GM23338 (cell line): ENCODE results near the gene RGS6. TPM values are rescaled to one million over a fixed set of nuclear protein-coding genes. Genes with fewer than 3 reads are reported as not detected.

ENCODE experiments used
- ATAC-seq: fragments of 200-7000 bp; cut with Tn5 transposase; 3 replicates; pipeline ENCODE4 v1.9.1; 2020
- DNase-seq: peaks from one replicate; pipeline ENCODE4 v3.0.0-alpha.2; 2015; ENCODE audit warnings: low spot score
- H2AFZ ChIP-seq: fragments of 200-600 bp; sonication (generic); 2 replicates; pipeline ENCODE4 v1.8.0; 2016; ENCODE audit warnings: antibody characterized with exemption, mild to moderate bottlenecking, moderate library complexity
- H3F3A ChIP-seq: fragments of 200-600 bp; sonication (generic); replicated peaks from 2 replicates; pipeline ENCODE4 v1.8.0; 2017; ENCODE audit warnings: antibody characterized with exemption, mixed run types, low read depth
- H3K27ac ChIP-seq: fragments of 200-600 bp; sonication (generic); 2 replicates; pipeline ENCODE4 v1.6.1; 2016; ENCODE audit warnings: low read depth
- H3K27me3 ChIP-seq: fragments of 200-600 bp; sonication (generic); 2 replicates; pipeline ENCODE4 v1.8.0; 2016; ENCODE audit warnings: mild to moderate bottlenecking, mixed run types, moderate library complexity; ENCODE audit not compliant: insufficient read depth
- H3K36me3 ChIP-seq: fragments of 200-600 bp; sonication (generic); 2 replicates; pipeline ENCODE4 v1.8.0; 2016; ENCODE audit warnings: mild to moderate bottlenecking; ENCODE audit not compliant: insufficient read depth
- H3K4me1 ChIP-seq: fragments of 200-600 bp; sonication (generic); 2 replicates; pipeline ENCODE4 v1.8.0; 2016; ENCODE audit warnings: mild to moderate bottlenecking, moderate library complexity; ENCODE audit not compliant: insufficient read depth
- H3K4me2 ChIP-seq: fragments of 200-600 bp; sonication (generic); 2 replicates; pipeline ENCODE4 v1.7.1; 2017; ENCODE audit warnings: mixed run types
- H3K4me3 ChIP-seq: fragments of 200-600 bp; sonication (generic); 2 replicates; pipeline ENCODE4 v1.6.1; 2016; ENCODE audit warnings: mixed run types
- H3K79me2 ChIP-seq: fragments of 200-600 bp; sonication (generic); replicated peaks from 2 replicates; pipeline ENCODE4 v1.8.0; 2017; ENCODE audit warnings: mild to moderate bottlenecking; ENCODE audit not compliant: insufficient read depth
- H3K9me2 ChIP-seq: fragments of 200-600 bp; sonication (generic); 2 replicates; pipeline ENCODE4 v1.8.0; 2017; ENCODE audit not compliant: insufficient read depth
- H4K20me1 ChIP-seq: fragments of 200-600 bp; sonication (generic); replicated peaks from 2 replicates; pipeline ENCODE4 v1.8.0; 2017; ENCODE audit warnings: mild to moderate bottlenecking; ENCODE audit not compliant: insufficient read depth
- H3K27ac Mint-ChIP-seq: 2 replicates; pipeline ENCODE4 v1.8.0; 2020; ENCODE audit warnings: inconsistent platforms, mild to moderate bottlenecking, moderate library complexity, mixed read lengths
- H3K27me3 Mint-ChIP-seq: 3 replicates; pipeline ENCODE4 v1.8.0; 2022; ENCODE audit warnings: low read depth, mild to moderate bottlenecking, moderate library complexity, mixed read lengths, inconsistent platforms; ENCODE audit not compliant: insufficient read depth, poor library complexity
- H3K36me3 Mint-ChIP-seq: 3 replicates; pipeline ENCODE4 v1.8.0; 2021; ENCODE audit warnings: low read depth, mild to moderate bottlenecking, inconsistent platforms, moderate library complexity, mixed read lengths
- H3K4me1 Mint-ChIP-seq: 3 replicates; pipeline ENCODE4 v1.8.0; 2020; ENCODE audit warnings: mild to moderate bottlenecking, inconsistent platforms, mixed read lengths
- H3K4me3 Mint-ChIP-seq: 3 replicates; pipeline ENCODE4 v1.8.0; 2021; ENCODE audit warnings: moderate library complexity, mild to moderate bottlenecking, inconsistent platforms, mixed read lengths
- H3K9me3 Mint-ChIP-seq: 3 replicates; pipeline ENCODE4 v1.8.0; 2020; ENCODE audit warnings: moderate library complexity, mild to moderate bottlenecking, inconsistent platforms, mixed read lengths
- CREB1 ChIP-seq: fragments of 250-450 bp; sonication (Bioruptor Pico); IDR thresholded peaks from 2 replicates; pipeline ENCODE4 v1.5.0; 2020; ENCODE audit warnings: low read depth, mild to moderate bottlenecking, moderate library complexity
- EZH2 ChIP-seq: fragments of 200-600 bp; sonication (generic); IDR thresholded peaks from one replicate; pipeline ENCODE4 v1.8.0; 2017; ENCODE audit warnings: antibody characterized with exemption, mild to moderate bottlenecking, low read depth; ENCODE audit not compliant: unreplicated experiment
- EZH2phosphoT487 ChIP-seq: fragments of 200-600 bp; sonication (generic); IDR thresholded peaks from one replicate; pipeline ENCODE4 v1.8.1; 2018; ENCODE audit warnings: antibody characterized with exemption; ENCODE audit not compliant: unreplicated experiment
- JUNB ChIP-seq: IDR thresholded peaks from one replicate; pipeline ENCODE4 v1.6.1; 2016; ENCODE audit warnings: antibody characterized with exemption; ENCODE audit not compliant: unreplicated experiment
- NANOG ChIP-seq: IDR thresholded peaks from 2 replicates; pipeline ENCODE4 v1.6.1; 2016; ENCODE audit warnings: antibody characterized with exemption, borderline replicate concordance
- POLR2AphosphoS5 ChIP-seq: IDR thresholded peaks from 2 replicates; pipeline ENCODE4 v1.6.1; 2016; ENCODE audit warnings: antibody characterized with exemption, low read depth
- STAT1 ChIP-seq: IDR thresholded peaks from one replicate; pipeline ENCODE4 v1.6.1; 2016; ENCODE audit warnings: antibody characterized with exemption; ENCODE audit not compliant: unreplicated experiment
- ZNF114 ChIP-seq: fragments of 250-450 bp; sonication (Bioruptor Pico); IDR thresholded peaks from 2 replicates; pipeline ENCODE4 v1.5.0; 2020; ENCODE audit warnings: mild to moderate bottlenecking, moderate library complexity
- ZNF331 ChIP-seq: fragments of 250-450 bp; sonication (Bioruptor Pico); IDR thresholded peaks from 2 replicates; pipeline ENCODE4 v1.5.0; 2020; ENCODE audit warnings: low read depth, mild to moderate bottlenecking, moderate library complexity
- polyA plus RNA-seq: library from polyadenylated mRNA; unstranded; fragments of >200 nt; fragmentation: Nextera tagmentation; extraction: Ambion mirVana; gene quantifications from 2 replicates; pipeline ENCODE4 v1.2.1, GENCODE V29; 2016
- total RNA-seq: library from RNA; depleted of rRNA; stranded (reverse); fragments of >200 nt; shearing (Covaris generic); gene quantifications from 2 replicates; pipeline ENCODE4 v1.2.3, GENCODE V29; 2014
- TF ChIP-seq, protein P1 (sequence below): IDR thresholded peaks from 2 replicates; pipeline ENCODE4 v1.6.1; 2016; ENCODE audit warnings: antibody characterized with exemption
- TF ChIP-seq, protein P2 (sequence below), 2 experiments: fragments of 200-600 bp in 1 of 2; sonication (generic) in 1 of 2; conservative IDR thresholded peaks; 2 replicates each; pipeline versions ENCODE4 v1.5.1 to v1.6.1; 2016 to 2017; ENCODE audit warnings: antibody characterized with exemption in 2 of 2, low read depth in 2 of 2, mild to moderate bottlenecking in 2 of 2, moderate library complexity in 1 of 2
- TF ChIP-seq, protein P3 (sequence below): IDR thresholded peaks from one replicate; pipeline ENCODE4 v1.6.1; 2018; ENCODE audit warnings: antibody characterized with exemption; ENCODE audit not compliant: unreplicated experiment

The RGS6 gene
- total and polyA plus RNA-seq, 2 experiments from 2014 or later = 0.66 to 0.83 TPM

DNA sequence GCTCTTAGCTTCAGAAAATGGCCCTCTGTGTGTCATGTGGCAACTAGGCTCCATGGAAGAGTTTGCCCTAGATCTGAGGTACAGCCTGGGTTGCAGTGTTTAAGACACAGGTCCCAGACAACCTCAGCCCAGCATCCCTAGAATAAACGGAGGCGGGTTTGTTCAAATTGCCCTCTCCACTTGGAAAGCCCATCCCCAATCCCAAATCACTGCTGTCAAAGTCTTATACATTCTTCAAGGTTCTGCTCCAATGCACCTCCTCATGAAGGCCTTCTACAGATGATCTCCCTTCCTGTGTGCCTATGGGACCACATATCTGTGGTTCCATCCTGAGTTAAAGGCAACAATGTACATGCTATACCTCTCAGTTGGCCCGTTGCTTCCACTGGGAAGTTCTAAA lies 671.9 kb downstream of the RGS6 start:
- Histone ChIP-seq H2AFZ (no peak overlapping the region), H3K27me3 (no peaks in the 10 kb centered on the region), H3K27ac (no peak overlapping the region), H3K36me3 (no peaks in the 10 kb centered on the region), H3K9me2 (peaks cover 10% of the 10 kb centered on the region; the same call in 1 of the 2 replicates), H3K4me2 (no peak overlapping the region), H3K79me2 (no peaks in the 10 kb centered on the region), H3K4me3 (no peak overlapping the region), H3F3A (no peaks in the 10 kb centered on the region), H3K4me1 (no peaks in the 10 kb centered on the region; the same call in 1 of the 2 replicates), H4K20me1 (no peaks in the 10 kb centered on the region)
- H3K36me3 Mint-ChIP-seq = no peaks in the 10 kb centered on the region
- peaks cover 28% of the 10 kb centered on the region for H3K4me1 Mint-ChIP-seq
- no peaks in the 10 kb centered on the region for H3K9me3 Mint-ChIP-seq
- no peak for DNase-seq
- no peak overlapping the region for H3K27ac Mint-ChIP-seq
- TF ChIP-seq EZH2phosphoT487 = no peak
- no peak for TF ChIP-seq ZNF114 (CRISPR knock-in tag)
- no peak for TF ChIP-seq ZNF331 (CRISPR knock-in tag)
- no peak for TF ChIP-seq CREB1 (CRISPR knock-in tag)
- TF ChIP-seq, protein P1, sequence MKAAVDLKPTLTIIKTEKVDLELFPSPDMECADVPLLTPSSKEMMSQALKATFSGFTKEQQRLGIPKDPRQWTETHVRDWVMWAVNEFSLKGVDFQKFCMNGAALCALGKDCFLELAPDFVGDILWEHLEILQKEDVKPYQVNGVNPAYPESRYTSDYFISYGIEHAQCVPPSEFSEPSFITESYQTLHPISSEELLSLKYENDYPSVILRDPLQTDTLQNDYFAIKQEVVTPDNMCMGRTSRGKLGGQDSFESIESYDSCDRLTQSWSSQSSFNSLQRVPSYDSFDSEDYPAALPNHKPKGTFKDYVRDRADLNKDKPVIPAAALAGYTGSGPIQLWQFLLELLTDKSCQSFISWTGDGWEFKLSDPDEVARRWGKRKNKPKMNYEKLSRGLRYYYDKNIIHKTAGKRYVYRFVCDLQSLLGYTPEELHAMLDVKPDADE = no peak
- ATAC-seq = no peak
- H3K27me3 Mint-ChIP-seq = peaks cover 7% of the 10 kb centered on the region
- H3K4me3 Mint-ChIP-seq = no peak overlapping the region

DNA sequence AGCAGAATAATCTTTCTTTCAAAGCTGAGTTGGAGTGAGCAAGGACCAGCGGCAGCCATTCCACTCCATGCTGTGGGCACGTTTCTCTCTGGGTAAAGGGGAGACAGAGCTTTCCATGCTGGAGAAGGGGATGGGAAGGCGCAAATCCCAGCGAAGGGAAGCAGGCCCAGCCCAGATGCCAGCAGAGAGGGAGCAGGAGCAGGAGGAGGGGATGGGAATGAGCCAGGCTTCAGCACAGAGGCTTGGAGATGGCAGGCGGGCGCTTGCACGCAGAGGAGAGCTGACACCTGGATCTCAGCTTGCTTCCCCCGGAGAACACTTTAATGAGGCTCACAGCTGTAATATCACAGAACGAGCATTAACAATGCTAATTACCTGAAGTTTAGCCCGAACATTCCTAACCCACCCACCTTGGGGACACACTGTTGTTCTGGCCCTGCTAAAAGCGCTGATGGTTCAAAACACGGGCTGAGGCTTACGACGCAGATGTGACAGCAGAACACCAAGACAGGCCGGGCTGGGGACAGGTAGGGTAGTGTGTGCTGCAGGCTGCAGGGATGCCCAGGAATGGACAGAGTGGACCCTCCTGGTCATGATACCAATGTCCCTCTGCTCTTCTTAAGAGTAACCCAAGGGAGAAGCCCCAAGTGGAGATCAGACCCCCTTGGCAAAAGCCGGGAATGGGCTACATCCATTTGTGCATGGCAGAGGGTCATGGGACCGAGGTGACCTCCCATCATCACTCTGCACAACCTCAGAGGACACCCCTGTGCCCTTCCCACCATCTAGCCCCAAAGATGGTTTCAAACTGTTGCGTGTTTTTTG lies 673.1 kb downstream of the RGS6 start:
- H3K27ac Mint-ChIP-seq = no peak overlapping the region
- no peak overlapping the region for H2AFZ ChIP-seq

DNA sequence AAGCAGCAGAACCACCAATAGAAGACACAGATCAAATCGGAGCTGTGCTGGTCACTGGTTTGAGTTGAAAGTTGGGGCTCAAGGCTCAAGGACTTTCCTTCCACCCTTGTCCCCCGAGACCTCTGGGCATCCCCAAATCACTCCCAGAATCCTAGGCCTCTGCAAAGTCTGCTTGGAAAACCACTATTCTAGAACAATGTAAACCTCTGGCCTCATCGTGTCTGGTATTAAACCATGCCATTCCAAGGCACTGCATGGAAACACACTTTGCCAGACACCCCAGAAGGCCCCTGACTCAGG lies 673.6 kb downstream of the RGS6 start:
- no peak for ATAC-seq

More for the DNA sequence above, 673.1 kb downstream of the RGS6 start:
- TF ChIP-seq CREB1 (CRISPR knock-in tag) = no peak
- TF ChIP-seq ZNF331 (CRISPR knock-in tag) = no peak
- no peak for TF ChIP-seq ZNF114 (CRISPR knock-in tag)
- no peak for TF ChIP-seq STAT1
- Mint-ChIP-seq H3K9me3 (no peaks in the 10 kb centered on the region), H3K4me3 (no peak overlapping the region), H3K27me3 (peaks cover 4% of the 10 kb centered on the region), H3K36me3 (no peaks in the 10 kb centered on the region), H3K4me1 (peaks cover 24% of the 10 kb centered on the region)
- Histone ChIP-seq H3K27me3 (no peaks in the 10 kb centered on the region), H3K9me2 (peaks cover 10% of the 10 kb centered on the region; the same call in 1 of the 2 replicates), H3F3A (no peaks in the 10 kb centered on the region), H3K4me1 (no peaks in the 10 kb centered on the region; the same call in 1 of the 2 replicates), H3K4me3 (no peak overlapping the region), H3K36me3 (no peaks in the 10 kb centered on the region), H3K79me2 (no peaks in the 10 kb centered on the region), H3K27ac (no peak overlapping the region), H3K4me2 (no peak overlapping the region), H4K20me1 (no peaks in the 10 kb centered on the region)
- ATAC-seq (no peak), DNase-seq (no peak)

More for the DNA sequence above, 673.6 kb downstream of the RGS6 start:
- Histone ChIP-seq H3K27ac (no peak overlapping the region), H3K79me2 (no peaks in the 10 kb centered on the region), H3K27me3 (no peaks in the 10 kb centered on the region), H4K20me1 (no peaks in the 10 kb centered on the region), H3F3A (no peaks in the 10 kb centered on the region), H3K4me3 (no peak overlapping the region), H3K36me3 (no peaks in the 10 kb centered on the region), H3K4me2 (no peak overlapping the region), H2AFZ (no peak overlapping the region), H3K4me1 (no peaks in the 10 kb centered on the region), H3K9me2 (peaks cover 10% of the 10 kb centered on the region; the same call in 1 of the 2 replicates)
- H3K36me3 Mint-ChIP-seq = no peaks in the 10 kb centered on the region
- no peak overlapping the region for H3K27ac Mint-ChIP-seq
- no peaks in the 10 kb centered on the region for H3K9me3 Mint-ChIP-seq
- no peak overlapping the region for H3K4me3 Mint-ChIP-seq
- TF ChIP-seq ZNF114 (CRISPR knock-in tag) (no peak), EZH2 (no peak), NANOG (no peak), EZH2phosphoT487 (no peak), JUNB (no peak), POLR2AphosphoS5 (no peak), CREB1 (CRISPR knock-in tag) (no peak), ZNF331 (CRISPR knock-in tag) (no peak), STAT1 (no peak)
- TF ChIP-seq, protein P2, sequence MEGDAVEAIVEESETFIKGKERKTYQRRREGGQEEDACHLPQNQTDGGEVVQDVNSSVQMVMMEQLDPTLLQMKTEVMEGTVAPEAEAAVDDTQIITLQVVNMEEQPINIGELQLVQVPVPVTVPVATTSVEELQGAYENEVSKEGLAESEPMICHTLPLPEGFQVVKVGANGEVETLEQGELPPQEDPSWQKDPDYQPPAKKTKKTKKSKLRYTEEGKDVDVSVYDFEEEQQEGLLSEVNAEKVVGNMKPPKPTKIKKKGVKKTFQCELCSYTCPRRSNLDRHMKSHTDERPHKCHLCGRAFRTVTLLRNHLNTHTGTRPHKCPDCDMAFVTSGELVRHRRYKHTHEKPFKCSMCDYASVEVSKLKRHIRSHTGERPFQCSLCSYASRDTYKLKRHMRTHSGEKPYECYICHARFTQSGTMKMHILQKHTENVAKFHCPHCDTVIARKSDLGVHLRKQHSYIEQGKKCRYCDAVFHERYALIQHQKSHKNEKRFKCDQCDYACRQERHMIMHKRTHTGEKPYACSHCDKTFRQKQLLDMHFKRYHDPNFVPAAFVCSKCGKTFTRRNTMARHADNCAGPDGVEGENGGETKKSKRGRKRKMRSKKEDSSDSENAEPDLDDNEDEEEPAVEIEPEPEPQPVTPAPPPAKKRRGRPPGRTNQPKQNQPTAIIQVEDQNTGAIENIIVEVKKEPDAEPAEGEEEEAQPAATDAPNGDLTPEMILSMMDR (conservative IDR thresholded peaks at IDR 0.05; ENCODE audit: low read depth in 2 of 2) = no peak
- TF ChIP-seq, protein P3, sequence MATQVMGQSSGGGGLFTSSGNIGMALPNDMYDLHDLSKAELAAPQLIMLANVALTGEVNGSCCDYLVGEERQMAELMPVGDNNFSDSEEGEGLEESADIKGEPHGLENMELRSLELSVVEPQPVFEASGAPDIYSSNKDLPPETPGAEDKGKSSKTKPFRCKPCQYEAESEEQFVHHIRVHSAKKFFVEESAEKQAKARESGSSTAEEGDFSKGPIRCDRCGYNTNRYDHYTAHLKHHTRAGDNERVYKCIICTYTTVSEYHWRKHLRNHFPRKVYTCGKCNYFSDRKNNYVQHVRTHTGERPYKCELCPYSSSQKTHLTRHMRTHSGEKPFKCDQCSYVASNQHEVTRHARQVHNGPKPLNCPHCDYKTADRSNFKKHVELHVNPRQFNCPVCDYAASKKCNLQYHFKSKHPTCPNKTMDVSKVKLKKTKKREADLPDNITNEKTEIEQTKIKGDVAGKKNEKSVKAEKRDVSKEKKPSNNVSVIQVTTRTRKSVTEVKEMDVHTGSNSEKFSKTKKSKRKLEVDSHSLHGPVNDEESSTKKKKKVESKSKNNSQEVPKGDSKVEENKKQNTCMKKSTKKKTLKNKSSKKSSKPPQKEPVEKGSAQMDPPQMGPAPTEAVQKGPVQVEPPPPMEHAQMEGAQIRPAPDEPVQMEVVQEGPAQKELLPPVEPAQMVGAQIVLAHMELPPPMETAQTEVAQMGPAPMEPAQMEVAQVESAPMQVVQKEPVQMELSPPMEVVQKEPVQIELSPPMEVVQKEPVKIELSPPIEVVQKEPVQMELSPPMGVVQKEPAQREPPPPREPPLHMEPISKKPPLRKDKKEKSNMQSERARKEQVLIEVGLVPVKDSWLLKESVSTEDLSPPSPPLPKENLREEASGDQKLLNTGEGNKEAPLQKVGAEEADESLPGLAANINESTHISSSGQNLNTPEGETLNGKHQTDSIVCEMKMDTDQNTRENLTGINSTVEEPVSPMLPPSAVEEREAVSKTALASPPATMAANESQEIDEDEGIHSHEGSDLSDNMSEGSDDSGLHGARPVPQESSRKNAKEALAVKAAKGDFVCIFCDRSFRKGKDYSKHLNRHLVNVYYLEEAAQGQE = no peak
- H3K4me1 Mint-ChIP-seq = peaks cover 20% of the 10 kb centered on the region
- peaks cover 3% of the 10 kb centered on the region for H3K27me3 Mint-ChIP-seq
- no peak for DNase-seq
